K562 (cell line): Measurements from ENCODE around the gene OCEL1. TPM values are rescaled to one million over a fixed set of nuclear protein-coding genes. Genes with fewer than 3 reads are reported as not detected.

Source experiments
- ARID1B ChIP-seq: fragments of 450-650 bp; IDR thresholded peaks from 2 replicates; pipeline ENCODE4 v1.6.1; 2016; ENCODE audit warnings: antibody characterized with exemption, mild to moderate bottlenecking, inconsistent platforms
- BMI1 ChIP-seq: fragments of 150-350 bp; IDR thresholded peaks from 2 replicates; pipeline ENCODE4 v1.6.1; 2014; ENCODE audit warnings: low read length
- HDAC2 ChIP-seq: fragments of 450-650 bp; IDR thresholded peaks from 2 replicates; pipeline ENCODE4 v1.6.1; 2016; ENCODE audit warnings: mild to moderate bottlenecking
- KDM5B ChIP-seq: fragments of 200-600 bp; sonication (generic); IDR thresholded peaks from 2 replicates; pipeline ENCODE4 v1.6.1; 2012; ENCODE audit warnings: low read depth, mild to moderate bottlenecking, moderate library complexity, low read length, control low read depth, inconsistent platforms; ENCODE audit not compliant: insufficient replicate concordance
- PTBP1 ChIP-seq: fragments of 200-400 bp; formaldehyde crosslinking; IDR thresholded peaks from 2 replicates; pipeline ENCODE4 v1.6.1; 2017; ENCODE audit warnings: low read depth, low read length
- polyA plus RNA-seq, 8 experiments: library from polyadenylated mRNA; depleted of rRNA in 4 of 8; stranded (reverse) in 5 of 8; unstranded in 3 of 8; fragments of >200 nt; fragmentation: Nextera tagmentation in 2 of 8; fragmentation: Illumina TruSeq in 1 of 8; extraction: Ambion mirVana in 2 of 8; extraction: Trizol in 1 of 8; gene quantifications; 2 replicates each; pipeline versions ENCODE4 v1.2.1 to v1.2.3, GENCODE V29; 2011 to 2014; ENCODE audit warnings: inconsistent platforms in 1 of 8, missing spikeins in 1 of 8
- total RNA-seq, 7 experiments: library from RNA; depleted of rRNA in 6 of 7; stranded (reverse); fragments of >200 nt in 6 of 7; fragmentation: Illumina TruSeq in 2 of 7; extraction: Trizol in 2 of 7; gene quantifications; 2 replicates each; pipeline versions ENCODE4 v1.2.1 to v1.2.3, GENCODE V29; 2011 to 2021; ENCODE audit warnings: low replicate concordance in 1 of 7
- TF ChIP-seq, protein P1 (sequence below): fragments of 250-450 bp; sonication (Bioruptor Pico); IDR thresholded peaks from 2 replicates; pipeline ENCODE4 v1.8.0; 2021; ENCODE audit warnings: borderline replicate concordance, mild to moderate bottlenecking, moderate library complexity; ENCODE audit not compliant: poor library complexity, severe bottlenecking
- TF ChIP-seq, protein P2 (sequence below), 3 experiments: fragments of 200-800 bp in 1 of 3; fragments of 250-450 bp in 1 of 3; fragments of 450-650 bp in 1 of 3; sonication (Bioruptor Pico) in 1 of 3; sonication (Bioruptor generic) in 1 of 3; formaldehyde crosslinking in 1 of 3; IDR thresholded peaks; 2 replicates each; pipeline versions ENCODE4 v1.6.1 to v1.8.0; 2016 to 2022; ENCODE audit warnings: mild to moderate bottlenecking in 2 of 3, missing genetic modification characterization in 2 of 3, missing compliant biosample characterization in 1 of 3, moderate library complexity in 1 of 3
- TF ChIP-seq, protein P3 (sequence below): sonication (generic); formaldehyde crosslinking; IDR thresholded peaks from 2 replicates; pipeline ENCODE4 v1.9.0; 2022; ENCODE audit warnings: mild to moderate bottlenecking, missing genetic modification reagents
- TF ChIP-seq, protein P4 (sequence below): sonication (generic); formaldehyde crosslinking; IDR thresholded peaks from 2 replicates; pipeline ENCODE4 v1.8.1; 2023; ENCODE audit warnings: mild to moderate bottlenecking, missing genetic modification reagents
- TF ChIP-seq, protein P5 (sequence below), 2 experiments: fragments of 450-650 bp; formaldehyde crosslinking in 1 of 2; IDR thresholded peaks; 2 replicates each; pipeline versions ENCODE4 v1.4.0 to v1.6.1; 2014 to 2020; ENCODE audit warnings: mild to moderate bottlenecking in 2 of 2, borderline replicate concordance in 1 of 2, low read depth in 1 of 2

Gene OCEL1
- total and polyA plus RNA-seq, 9 of the 15 experiments (the other 6 are each of a cell fraction or from before 2014, with no cell fraction given): 8.0 to 38.0 (median 12.4) TPM

DNA sequence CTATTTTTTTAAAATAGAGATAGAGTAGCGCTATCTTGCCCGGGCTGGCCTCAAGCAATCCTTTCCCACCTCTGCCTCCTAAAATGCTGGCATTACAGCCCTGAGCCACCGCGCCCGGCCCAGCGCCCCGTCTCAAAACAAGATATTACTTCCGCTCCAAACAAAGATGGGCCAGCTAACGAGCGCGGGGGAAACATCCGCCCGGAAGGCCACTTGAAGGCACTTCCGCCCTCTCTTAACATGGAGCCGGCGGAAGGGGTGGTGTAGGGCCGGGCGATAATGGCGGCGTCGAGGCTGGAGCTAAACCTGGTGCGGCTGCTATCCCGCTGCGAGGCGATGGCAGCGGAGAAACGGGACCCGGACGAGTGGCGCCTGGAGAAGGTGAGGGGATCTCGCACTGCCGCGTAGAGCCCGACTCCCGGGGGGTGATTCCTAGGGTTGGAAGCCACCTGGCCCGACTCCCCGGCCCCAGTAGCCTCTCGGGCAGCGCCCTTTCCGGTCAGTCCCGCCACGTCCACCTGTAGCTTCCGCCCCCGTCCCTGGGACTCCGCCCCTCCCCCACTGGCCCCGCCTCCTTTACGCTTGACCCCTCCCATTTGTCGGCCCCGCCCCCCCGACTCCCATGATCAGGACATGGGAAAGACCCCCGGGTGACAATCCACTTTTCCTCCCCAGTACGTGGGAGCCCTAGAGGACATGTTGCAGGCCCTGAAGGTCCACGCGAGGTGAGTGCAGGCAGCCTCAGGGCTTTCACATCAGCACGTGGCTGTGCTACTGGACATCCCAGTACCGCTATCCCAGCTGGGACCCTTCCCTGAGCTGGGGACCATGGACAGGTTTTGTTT, 10.7 kb upstream of the OCEL1 start, which contains the start of gene USE1 (continued):
- TF ChIP-seq, protein P1, sequence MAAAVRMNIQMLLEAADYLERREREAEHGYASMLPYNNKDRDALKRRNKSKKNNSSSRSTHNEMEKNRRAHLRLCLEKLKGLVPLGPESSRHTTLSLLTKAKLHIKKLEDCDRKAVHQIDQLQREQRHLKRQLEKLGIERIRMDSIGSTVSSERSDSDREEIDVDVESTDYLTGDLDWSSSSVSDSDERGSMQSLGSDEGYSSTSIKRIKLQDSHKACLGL (CRISPR knock-in tag): peak; percentile 34
- 0 out of 2 replicates have a peak, but pooled peaks have one; percentile 50 for TF ChIP-seq ARID1B
- peak; percentile 93 for TF ChIP-seq KDM5B
- TF ChIP-seq HDAC2: peak; percentile 65; the same call in 1 of the 2 replicates
- TF ChIP-seq, protein P2, sequence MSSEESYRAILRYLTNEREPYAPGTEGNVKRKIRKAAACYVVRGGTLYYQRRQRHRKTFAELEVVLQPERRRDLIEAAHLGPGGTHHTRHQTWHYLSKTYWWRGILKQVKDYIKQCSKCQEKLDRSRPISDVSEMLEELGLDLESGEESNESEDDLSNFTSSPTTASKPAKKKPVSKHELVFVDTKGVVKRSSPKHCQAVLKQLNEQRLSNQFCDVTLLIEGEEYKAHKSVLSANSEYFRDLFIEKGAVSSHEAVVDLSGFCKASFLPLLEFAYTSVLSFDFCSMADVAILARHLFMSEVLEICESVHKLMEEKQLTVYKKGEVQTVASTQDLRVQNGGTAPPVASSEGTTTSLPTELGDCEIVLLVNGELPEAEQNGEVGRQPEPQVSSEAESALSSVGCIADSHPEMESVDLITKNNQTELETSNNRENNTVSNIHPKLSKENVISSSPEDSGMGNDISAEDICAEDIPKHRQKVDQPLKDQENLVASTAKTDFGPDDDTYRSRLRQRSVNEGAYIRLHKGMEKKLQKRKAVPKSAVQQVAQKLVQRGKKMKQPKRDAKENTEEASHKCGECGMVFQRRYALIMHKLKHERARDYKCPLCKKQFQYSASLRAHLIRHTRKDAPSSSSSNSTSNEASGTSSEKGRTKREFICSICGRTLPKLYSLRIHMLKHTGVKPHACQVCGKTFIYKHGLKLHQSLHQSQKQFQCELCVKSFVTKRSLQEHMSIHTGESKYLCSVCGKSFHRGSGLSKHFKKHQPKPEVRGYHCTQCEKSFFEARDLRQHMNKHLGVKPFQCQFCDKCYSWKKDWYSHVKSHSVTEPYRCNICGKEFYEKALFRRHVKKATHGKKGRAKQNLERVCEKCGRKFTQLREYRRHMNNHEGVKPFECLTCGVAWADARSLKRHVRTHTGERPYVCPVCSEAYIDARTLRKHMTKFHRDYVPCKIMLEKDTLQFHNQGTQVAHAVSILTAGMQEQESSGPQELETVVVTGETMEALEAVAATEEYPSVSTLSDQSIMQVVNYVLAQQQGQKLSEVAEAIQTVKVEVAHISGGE (CRISPR knock-in tag; IDR thresholded peaks at IDR 0.05): peak; percentile 85 to 98 (median 87); a peak in 5 of 6 replicates
- TF ChIP-seq, protein P3, sequence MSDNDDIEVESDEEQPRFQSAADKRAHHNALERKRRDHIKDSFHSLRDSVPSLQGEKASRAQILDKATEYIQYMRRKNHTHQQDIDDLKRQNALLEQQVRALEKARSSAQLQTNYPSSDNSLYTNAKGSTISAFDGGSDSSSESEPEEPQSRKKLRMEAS (CRISPR knock-in tag): peak; percentile 82
- TF ChIP-seq, protein P4, sequence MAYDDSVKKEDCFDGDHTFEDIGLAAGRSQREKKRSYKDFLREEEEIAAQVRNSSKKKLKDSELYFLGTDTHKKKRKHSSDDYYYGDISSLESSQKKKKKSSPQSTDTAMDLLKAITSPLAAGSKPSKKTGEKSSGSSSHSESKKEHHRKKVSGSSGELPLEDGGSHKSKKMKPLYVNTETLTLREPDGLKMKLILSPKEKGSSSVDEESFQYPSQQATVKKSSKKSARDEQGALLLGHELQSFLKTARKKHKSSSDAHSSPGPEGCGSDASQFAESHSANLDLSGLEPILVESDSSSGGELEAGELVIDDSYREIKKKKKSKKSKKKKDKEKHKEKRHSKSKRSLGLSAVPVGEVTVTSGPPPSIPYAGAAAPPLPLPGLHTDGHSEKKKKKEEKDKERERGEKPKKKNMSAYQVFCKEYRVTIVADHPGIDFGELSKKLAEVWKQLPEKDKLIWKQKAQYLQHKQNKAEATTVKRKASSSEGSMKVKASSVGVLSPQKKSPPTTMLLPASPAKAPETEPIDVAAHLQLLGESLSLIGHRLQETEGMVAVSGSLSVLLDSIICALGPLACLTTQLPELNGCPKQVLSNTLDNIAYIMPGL (CRISPR knock-in tag): peak; percentile 88; the same call in 1 of the 2 replicates
- no peak for TF ChIP-seq PTBP1
- TF ChIP-seq, protein P5, sequence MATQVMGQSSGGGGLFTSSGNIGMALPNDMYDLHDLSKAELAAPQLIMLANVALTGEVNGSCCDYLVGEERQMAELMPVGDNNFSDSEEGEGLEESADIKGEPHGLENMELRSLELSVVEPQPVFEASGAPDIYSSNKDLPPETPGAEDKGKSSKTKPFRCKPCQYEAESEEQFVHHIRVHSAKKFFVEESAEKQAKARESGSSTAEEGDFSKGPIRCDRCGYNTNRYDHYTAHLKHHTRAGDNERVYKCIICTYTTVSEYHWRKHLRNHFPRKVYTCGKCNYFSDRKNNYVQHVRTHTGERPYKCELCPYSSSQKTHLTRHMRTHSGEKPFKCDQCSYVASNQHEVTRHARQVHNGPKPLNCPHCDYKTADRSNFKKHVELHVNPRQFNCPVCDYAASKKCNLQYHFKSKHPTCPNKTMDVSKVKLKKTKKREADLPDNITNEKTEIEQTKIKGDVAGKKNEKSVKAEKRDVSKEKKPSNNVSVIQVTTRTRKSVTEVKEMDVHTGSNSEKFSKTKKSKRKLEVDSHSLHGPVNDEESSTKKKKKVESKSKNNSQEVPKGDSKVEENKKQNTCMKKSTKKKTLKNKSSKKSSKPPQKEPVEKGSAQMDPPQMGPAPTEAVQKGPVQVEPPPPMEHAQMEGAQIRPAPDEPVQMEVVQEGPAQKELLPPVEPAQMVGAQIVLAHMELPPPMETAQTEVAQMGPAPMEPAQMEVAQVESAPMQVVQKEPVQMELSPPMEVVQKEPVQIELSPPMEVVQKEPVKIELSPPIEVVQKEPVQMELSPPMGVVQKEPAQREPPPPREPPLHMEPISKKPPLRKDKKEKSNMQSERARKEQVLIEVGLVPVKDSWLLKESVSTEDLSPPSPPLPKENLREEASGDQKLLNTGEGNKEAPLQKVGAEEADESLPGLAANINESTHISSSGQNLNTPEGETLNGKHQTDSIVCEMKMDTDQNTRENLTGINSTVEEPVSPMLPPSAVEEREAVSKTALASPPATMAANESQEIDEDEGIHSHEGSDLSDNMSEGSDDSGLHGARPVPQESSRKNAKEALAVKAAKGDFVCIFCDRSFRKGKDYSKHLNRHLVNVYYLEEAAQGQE (IDR thresholded peaks at IDR 0.05; ENCODE audit: borderline replicate concordance): no peak
- TF ChIP-seq, protein P5 (CRISPR knock-in tag; IDR thresholded peaks at IDR 0.05; ENCODE audit: low read depth): 0 out of 2 replicates have a peak, but pooled peaks have one; percentile 46
- no peak for TF ChIP-seq BMI1
